Dermis blood vessel endothelial cell (primary cell): Measurements from ENCODE around the gene ZNF723. TPM values are rescaled to one million over a fixed set of nuclear protein-coding genes. Genes with fewer than 3 reads are reported as not detected.
"Not testable (repeated sequence)": the region's sequence is repeated elsewhere in the genome, so short reads cannot be mapped to it uniquely, and the experiment has no call there.

Experiments
- DNase-seq: peaks from one replicate; pipeline ENCODE4 v3.0.0; 2010
- total RNA-seq: library from RNA; depleted of rRNA; stranded (reverse); fragments of >200 nt; gene quantifications from 2 replicates; pipeline ENCODE4 v1.2.3, GENCODE V29; 2014

ZNF723 gene
- total RNA-seq, result not detected in 2 replicates

DNA sequence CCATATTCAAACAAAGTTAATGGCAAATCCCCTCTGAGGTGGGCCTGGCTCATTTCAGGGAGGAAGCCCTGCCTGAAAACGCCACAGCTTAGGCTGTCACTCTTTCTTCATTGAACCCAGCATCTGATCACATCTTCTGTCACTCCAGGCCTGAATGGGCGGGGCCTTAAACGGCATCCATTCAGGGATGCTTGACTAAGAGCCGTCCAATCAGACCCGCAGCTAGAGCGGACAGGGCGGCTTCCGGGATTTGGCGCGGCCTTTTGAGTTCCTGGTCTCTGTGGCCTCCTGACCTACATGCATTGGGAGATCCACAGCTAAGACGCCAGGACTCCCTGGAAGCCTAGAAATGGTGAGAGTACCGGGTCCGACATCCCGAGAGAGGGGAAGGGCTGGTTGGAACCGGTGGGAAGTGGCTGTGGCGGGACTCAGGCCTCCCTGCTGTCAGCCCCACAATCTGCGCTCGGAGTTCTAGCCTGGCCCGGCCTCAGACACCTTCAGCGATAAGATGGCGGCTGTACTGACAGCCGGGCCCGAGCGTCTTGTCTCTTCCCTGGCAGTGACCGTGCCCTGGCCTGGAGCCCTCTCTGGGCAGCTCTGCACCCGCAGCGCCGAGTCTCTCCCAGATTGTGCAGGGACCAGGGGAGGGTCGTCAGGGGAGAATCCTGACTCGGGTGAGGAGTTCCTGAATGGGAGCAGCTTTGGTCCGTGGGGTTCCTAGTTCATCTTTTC is at the start of gene ZNF723:
Gene ZNF723, plus strand, starts transcription at position 261 of the 732 bp plus-strand sequence. Its CDS starts 89 bp downstream, at position 350.
- DNase-seq, result no peak

DNA sequence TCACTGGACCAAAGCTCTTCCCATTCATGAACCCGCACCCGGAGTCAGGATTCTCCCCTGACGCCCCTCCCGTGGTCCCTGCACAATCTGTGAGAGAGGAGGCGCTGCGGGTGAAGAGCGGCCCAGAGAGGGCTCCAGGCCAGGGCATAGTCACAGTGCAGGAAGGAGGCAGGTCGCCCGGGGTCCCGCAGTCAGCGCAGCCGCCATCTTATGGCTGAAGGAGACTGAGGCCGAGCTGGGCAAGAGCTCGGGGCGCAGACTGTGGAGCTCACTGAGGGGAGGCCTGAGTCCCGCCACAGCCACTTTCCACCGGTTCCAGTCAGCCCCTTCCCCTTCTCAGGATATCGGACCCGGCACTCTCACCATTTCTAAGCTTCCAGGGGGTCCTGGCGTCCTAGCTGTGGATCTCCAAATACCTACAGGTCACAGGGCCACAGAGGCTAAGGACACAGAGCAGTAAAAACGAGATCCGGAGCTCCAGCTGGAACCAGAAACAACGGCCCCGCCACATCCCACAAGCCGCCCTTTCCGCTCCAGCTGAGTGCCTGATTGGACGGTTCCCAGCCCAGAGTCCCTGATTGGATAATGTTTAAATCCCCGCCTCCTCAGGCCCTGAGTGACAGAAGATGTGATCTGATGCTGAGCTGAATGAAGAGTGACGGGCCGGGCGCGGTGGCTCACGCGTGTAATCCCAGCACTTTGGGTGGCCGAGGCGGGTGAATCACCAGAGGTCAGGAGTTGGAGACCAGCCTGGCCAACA is 48.3 kb upstream of the ZNF723 start, which contains the start of gene ZNF99:
Gene ZNF99, minus strand, starts transcription at position 501 of the 760 bp plus-strand sequence. Its CDS starts 135 bp downstream, at position 366.
- DNase-seq, result no peak

- not testable (repeated sequence) for DNase-seq
Observed at GRCh38 chr19:22792863-22793262, 39.2 kb upstream of the ZNF723 start.

DNA sequence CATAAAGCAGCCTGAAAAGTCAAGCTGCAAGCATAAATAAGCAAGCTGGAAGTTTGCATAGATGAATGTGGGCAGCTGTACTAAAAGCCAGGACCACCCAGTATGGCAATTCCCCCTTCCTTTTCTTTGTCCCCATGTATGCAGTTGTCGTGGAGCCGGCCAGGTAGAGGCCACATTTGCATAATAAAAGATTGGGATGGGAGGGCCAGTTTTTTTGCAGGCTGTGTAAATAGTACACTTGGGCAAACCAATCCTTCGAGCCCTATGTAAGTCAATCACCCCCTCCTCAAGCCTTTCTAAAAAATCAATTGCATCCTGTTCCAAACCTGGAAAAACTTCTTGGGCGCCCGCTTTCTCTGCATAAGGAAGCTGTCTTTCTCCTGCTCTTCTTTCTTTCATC is 35.1 kb upstream of the ZNF723 start:
- DNase-seq, result no peak

DNA sequence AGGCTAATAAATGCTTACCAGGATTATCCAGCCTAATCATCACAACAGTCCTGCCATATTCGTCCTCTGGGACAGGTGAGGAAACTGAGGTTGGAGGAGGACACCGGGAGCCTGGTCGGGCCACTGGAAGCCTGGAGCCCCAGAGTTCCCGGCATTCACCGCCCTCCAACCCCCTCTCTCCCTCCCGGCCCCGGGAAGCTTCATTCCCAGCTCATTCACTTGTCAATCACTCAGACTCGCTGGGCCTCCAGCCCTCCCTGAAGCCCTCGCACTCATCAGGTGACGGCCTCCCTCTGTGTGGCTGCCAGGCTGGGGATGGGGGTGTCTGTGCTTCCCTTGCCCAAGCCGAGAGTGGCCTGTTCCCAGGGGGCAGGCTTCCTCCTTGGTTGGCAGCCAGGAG is 25.7 kb upstream of the ZNF723 start:
- DNase-seq, result no peak

- DNase-seq, result no peak
Observed at GRCh38 chr19:22807061-22807835, 24.8 kb upstream of the ZNF723 start.

DNA sequence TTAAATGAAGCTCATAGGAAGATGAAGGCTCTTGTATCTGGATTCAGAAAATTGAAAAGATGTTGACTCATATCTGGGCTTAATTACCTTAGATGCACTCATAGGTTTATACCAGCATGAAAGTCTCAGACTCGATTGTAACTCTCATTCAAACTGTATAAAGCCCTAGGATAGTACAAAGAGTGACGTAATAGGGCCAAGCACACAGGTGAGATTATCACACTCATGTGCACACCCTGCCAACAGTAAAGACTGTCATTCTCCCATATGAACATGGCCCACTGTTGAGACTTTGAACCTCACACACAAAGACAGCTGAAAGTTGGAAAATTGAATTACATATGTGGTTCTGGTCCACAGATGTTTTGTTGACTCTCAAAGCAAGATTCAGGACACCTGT is 18.0 kb upstream of the ZNF723 start:
- DNase-seq, result no peak

GRCh38 chr19:22831211-22831610 is 880 bp upstream of the ZNF723 start:
- DNase-seq, result no peak

DNA sequence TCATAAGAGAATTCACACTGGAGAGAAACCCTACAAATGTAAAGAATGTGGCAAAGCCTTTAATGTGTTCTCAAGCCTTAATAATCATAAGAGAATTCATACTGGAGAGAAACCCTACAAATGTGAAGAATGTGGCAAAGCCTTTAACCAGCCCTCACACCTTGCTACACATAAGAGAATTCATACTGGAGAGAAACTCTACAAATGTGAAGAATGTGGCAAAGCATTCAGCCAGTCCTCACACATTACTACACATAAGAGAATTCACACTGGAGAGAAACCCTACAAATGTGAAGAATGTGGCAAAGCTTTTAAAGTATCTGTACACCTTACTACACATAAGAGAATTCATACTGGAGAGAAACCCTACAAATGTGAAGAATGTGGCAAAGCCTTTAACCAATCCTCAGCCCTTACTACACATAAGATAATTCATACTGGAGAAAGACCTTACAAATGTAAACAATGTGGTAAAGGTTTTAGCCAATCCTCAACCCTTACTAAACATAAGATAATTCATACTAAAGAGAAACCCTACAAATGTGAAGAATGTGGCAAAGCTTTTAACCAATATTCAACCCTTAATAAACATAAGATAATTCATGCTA is 25.7 kb downstream of the ZNF723 start:
- not testable (repeated sequence) for DNase-seq

DNA sequence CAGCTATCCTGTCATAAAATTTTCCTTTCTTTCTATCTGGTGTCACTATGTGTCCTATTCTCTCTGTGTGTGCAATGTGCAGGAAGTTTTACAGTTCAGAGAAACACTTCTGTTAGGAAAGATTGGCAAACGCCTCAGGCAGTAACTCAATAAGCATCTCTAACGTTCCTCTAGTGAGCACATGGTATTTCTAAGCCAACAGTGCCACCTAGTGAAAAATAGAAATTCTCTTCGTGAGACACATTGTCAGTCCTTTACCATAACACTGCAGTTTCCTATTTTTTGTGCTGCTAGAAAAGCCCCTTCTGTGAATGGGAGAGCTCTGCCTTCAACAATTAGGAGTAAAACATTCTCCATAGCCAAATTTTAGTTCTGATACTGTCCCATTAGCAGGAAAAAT is 50.7 kb downstream of the ZNF723 start:
- DNase-seq, result peak; percentile 42

DNA sequence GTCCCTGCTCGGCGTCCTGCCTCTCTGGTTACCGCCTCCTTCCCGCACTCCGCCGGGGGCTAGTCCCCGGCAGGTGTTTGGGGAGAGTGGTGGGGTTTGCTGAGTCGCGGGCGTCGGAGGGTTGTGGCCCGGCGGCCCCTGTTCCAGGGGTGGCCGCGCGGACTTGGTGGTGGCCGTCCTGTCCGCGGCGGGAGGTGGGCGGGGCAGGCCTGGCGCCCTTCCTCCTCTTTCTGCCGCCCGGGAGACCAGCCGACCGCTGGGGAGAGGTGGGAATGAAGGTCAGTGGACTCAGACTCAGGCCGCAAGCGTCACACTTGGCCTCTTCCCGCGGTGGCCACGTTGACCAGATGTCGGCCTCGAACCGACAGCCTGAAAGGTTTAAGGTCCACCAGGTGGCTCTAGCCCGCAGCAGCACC is 61.8 kb downstream of the ZNF723 start:
- no peak for DNase-seq

GRCh38 chr19:22901431-22902130 is 69.5 kb downstream of the ZNF723 start:
- no peak for DNase-seq

Other genes starting within 250 kb of the ZNF723 start
- gene ZNF492, start 198.0 kb upstream of the ZNF723 start, total RNA-seq, result 1.1 and 1.4 TPM in 2 replicates
- not detected in 2 replicates for gene ZNF99, start 48.1 kb upstream of the ZNF723 start, total RNA-seq
- 0.09 and 0.34 TPM in 2 replicates for gene ZNF728, start 170.9 kb downstream of the ZNF723 start, total RNA-seq